ENCODE measurements around the gene MYOF.
"Not testable (repeated sequence)": the region's sequence is repeated elsewhere in the genome, so short reads cannot be mapped to it uniquely, and the experiment has no call there.

MYOF gene

GRCh38 chr10:93393211-93393610 is 88.9 kb downstream of the MYOF start:
- DNase-seq (ENCODE audit: low read depth in 2 of 2): no peak

- DNase-seq (ENCODE audit: low read depth in 2 of 2): no peak
Measured at GRCh38 chr10:93392121-93392520, 90.0 kb downstream of the MYOF start.

DNA sequence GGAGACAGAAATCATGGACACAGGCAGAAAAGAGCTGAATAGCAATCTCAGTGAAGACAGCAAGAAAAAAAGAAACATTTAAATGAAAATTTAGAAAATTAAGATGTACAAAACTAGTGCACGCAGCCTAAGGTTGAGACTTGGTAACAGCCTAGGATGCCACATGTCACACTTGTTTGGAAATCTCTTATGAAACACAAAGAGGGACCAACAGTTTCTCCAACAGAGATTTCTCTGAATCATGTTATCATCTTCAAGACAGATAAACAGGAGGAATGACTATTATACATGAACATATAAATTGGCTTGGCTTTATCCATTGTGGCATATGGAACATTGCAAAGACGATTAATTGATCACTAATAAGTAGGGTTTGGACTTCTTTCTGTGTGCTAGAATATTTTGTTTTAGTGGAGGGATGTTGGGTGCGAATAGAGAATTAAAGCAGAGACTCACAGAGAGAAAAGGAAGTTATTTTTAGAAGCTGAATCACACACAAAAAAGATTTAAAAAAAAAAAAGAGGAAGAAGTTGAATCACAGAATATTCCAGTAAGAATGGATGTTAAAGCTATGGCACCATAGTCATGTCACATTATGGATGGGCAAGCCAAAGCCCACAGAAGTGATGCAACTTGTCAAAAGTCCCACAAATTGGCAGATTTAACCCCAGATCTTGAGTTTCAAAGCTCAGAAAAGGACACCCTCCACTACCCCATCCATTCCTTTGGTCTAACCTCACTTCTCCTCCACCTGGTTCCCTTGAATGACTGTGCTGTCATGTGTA is 91.6 kb downstream of the MYOF start:
- no peak for DNase-seq (ENCODE audit: low read depth in 2 of 2)

GRCh38 chr10:93386631-93387369 is 95.3 kb downstream of the MYOF start:
- DNase-seq (ENCODE audit: low read depth in 2 of 2): no peak

GRCh38 chr10:93385345-93385744 is 96.8 kb downstream of the MYOF start:
- no peak for DNase-seq (ENCODE audit: low read depth in 2 of 2)

DNA sequence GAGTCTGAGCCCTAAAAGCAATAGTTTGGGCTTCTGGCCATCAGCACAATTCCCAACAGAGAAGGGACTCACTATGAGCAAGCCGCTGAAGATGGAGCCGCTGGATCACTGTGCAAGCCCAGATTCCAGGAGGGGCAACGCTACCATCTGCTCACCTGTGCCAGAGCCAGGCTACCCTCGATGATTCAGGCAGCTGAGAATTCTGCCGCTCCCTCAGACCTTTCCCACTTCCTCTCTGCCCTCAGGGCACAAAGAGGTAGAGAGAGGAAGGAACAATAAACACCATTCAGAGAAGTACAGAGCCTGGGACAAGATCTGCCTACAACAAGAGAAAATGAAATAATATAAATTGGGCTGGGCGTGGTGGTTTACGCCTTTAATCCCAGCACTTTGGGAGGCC is 98.1 kb downstream of the MYOF start:
- DNase-seq (ENCODE audit: low read depth in 2 of 2): no peak

GRCh38 chr10:93383562-93383981 is 98.6 kb downstream of the MYOF start:
- no peak for DNase-seq (ENCODE audit: low read depth in 2 of 2)

DNA sequence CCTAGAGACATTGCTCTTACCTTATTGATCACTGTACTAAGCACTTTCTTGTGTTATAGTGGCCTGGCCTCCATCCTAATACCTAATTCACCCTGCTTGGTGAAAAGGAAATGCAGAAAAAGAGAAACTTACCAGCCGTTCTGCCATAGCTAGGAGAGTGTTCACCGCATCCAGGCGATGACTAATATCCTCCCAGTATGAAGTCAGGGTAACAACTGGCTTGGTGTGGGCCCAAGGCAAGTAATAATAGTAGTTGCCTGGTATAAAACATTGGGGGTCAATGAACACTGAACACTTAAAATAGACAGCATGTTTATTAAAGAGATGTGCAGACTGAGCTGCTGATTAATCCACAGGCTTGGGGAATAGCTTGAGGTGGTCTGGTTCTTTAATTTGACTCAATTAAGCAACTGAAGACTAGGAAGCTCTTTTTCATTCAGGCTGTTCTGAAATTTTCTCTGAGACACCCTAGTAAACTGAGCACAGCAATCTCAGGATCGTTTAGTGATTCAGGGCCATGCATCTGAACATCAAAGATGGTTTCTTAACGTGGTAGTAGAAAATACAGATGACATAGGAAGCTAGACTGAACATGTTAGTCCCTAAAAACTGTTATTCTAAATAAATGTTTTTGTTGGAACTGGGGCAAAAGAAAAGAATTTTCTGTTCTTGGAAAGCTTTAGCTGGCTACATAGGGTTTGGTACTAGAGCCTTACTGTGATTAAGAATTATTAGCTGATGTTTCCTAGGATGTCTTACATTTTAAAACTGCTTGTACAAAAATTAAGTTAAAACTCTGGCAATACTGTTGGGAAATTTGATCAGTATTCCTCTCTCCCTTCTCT is 102.2 kb downstream of the MYOF start:
- DNase-seq (ENCODE audit: low read depth in 2 of 2): no peak

GRCh38 chr10:93378997-93379730 is 103.0 kb downstream of the MYOF start:
- DNase-seq (ENCODE audit: low read depth in 2 of 2): no peak

- no peak for DNase-seq (ENCODE audit: low read depth in 2 of 2)
Measured at GRCh38 chr10:93378039-93378438, 104.1 kb downstream of the MYOF start.

- DNase-seq (ENCODE audit: low read depth in 2 of 2): no peak
Measured at GRCh38 chr10:93376372-93377293, 105.5 kb downstream of the MYOF start.

GRCh38 chr10:93370961-93371360 is 111.2 kb downstream of the MYOF start:
- no peak for DNase-seq (ENCODE audit: low read depth in 2 of 2)

DNA sequence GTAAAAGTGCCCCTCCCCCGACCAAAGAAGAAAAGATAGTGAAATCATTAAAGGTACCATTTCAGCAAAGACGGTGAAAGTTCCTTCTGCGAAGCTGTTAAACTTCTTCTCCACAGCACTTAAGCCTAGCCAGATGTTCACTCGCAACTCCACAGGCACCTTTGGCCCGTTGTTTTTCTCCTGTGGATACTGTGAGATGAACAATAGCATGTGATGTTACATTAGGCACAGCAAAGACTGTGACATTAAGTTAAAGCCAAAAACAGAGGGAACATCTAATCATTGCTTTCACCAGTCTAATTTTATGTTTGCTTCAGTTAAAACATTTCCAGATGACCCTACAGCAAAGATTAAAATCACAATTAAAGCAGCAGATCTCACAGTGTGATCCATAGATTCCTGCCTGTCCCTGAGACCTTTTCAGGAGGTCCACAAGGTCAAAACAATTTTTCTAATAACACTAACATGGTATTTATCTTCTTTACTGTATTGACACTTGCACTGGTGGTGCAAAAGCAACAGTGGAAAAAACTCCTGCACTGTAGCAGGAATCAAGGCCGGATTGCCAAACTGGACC is 112.5 kb downstream of the MYOF start:
- no peak for DNase-seq (ENCODE audit: low read depth in 2 of 2)

- no peak for DNase-seq (ENCODE audit: low read depth in 2 of 2)
Measured at GRCh38 chr10:93368210-93368609, 113.9 kb downstream of the MYOF start.

DNA sequence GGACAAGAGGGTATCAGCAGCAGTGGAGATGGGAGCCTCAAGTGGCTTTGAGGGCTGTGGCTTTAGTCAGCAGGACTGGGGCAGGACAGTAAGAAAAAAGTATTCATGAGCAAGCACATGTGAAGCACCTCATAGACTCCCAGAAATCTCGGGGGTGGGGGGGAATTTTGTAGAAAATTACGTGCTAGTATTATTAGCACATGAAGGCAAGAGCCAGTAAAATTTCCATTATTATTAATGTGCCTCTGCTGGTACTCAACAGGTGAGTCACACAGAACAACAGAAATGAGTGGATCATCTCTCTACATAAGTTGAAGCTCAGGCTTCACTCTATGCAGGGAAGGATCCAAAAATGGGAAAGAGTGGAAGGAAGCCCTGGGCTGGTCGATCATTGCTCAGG is 114.5 kb downstream of the MYOF start:
- no peak for DNase-seq (ENCODE audit: low read depth in 2 of 2)

DNA sequence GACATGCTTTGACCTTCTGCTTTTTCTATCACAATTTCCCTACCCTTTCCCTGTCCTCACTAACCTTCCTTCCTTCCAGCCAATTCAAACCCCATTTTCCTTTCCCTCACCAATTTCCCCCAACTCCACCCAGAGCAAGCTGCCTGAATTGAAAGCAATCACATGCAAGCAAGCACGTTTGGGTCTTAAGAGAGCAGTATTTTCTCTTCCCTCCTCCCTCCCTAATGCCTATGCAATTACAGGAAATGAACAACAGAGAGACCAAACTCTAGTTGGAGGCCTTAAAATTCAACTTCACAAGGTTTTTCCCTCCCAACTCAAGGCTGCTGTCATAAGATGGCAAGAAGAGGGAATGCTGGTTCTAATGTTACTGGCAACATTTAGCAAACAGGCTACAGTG is 117.2 kb downstream of the MYOF start:
- no peak for DNase-seq (ENCODE audit: low read depth in 2 of 2)

DNA sequence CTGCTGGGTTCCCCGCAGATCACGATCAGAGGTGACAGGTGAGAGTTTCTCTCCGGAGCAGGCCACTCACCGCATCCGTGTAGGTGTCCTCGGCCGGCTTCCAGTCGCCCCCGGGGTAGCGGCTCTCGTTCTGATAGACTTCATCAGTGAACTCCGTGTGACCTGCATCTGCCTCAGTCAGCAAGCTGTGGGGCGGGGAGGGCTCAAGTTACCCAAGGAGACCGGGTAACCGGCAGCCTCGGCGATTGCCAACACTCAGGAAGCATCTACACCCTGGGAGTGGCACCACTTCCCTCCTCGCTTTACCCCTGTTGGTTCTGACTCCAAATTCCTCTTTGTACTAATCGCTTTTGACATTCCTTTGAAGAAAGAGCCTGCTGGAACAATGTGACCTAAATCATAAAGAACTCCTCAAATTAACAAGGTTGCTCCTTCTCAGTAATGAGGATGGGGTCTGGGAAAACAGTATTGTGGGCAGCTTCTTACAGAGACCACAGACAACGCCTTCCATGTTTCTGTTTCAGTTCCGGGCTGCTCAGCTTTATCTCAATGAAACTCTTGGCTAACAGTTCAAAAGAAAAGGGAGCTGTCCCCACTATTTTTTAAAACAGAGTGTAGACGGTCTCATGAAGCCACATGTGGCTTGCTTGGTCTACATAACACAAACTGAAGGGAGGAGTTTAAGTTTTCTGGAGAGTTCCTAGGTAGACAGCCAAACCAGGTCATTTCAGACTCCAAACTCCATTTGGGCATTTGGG is 118.1 kb downstream of the MYOF start:
- no peak for DNase-seq (ENCODE audit: low read depth in 2 of 2)

DNA sequence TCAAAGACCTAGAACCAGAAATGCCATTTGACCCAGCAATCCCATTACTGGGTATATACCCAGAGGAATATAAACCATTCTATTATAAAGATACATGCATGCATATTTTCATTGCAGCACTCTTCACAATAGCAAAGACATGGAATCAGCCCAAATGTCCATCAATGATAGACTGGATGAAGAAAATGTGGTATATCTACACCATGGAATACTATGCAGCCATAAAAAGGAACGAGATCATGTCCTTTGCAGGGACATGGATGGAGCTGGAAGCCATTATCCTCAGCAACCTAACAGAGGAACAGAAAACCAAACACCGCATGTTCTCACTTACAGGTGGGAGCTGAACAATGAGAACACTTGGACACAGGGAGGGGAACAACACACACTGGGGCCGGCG is 123.7 kb downstream of the MYOF start:
- DNase-seq (ENCODE audit: low read depth in 2 of 2): not testable (repeated sequence)

DNA sequence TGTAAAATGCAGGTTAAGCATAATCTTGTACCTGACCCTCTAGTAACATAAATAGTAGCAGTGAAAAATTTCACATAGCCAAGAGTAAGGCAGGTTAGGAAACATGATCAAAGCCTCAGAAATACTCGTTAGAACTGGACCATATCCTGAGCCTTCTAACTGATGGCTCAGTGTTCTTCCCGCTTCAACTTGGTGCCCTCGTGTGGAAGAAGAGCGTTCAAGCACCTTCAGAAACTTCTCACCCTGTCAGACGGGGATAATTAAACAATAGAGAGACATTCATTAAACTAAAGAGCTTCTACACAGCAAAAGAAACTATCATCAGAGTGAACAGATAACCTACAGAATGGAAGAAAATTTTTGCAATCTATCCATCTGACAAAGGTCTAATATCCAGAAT is 124.5 kb downstream of the MYOF start:
- no peak for DNase-seq (ENCODE audit: low read depth in 2 of 2)

Data from stimulated activated CD8-positive, alpha-beta memory T cell treated with anti-CD3 and anti-CD28 coated beads, Interleukin-2, amount 100 ng/mL, for 1 hour (primary cell).